Measurements from ENCODE around the gene PARD6B. TPM values are rescaled to one million over a fixed set of nuclear protein-coding genes. Genes with fewer than 3 reads are reported as not detected.

Gene PARD6B
- total RNA-seq, 1 experiment from 2014 or later, result 29.6 TPM

DNA sequence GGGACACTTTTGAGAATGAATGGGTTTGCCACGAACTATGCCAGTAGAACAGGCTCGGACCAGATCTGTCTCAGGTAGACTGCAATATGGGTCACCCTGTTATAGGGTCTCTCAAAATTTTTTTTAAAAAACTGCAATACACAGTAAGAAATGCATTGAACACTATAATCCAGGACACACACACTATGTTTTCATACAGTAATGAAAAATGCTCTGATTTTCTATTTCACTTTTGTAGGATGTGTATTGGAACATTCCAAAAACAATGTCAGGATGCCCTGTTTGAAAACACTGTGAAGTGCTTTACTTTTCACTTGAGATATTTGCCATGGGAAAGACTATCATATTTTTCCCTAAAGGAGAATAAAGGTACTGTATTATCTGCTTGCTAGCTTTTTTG, 25.1 kb downstream of the PARD6B start:
- ChIA-PET CTCF (interaction anchor here (0.6 to 1.7 kb wide), 2 partner anchors 38 to 131 kb away, joined by 3 to 5 read pairs; partner anchors contain the start of gene BCAS4), POLR2A (no interaction called here)
- no peaks in the 10 kb centered on the region for H3K27me3 Mint-ChIP-seq (ENCODE audit: low read depth)
- TF ChIP-seq CREB1 (CRISPR knock-in tag; IDR thresholded peaks at IDR 0.05) (no peak), NFATC4 (CRISPR knock-in tag; IDR thresholded peaks at IDR 0.05) (no peak), ZNF232 (CRISPR knock-in tag; IDR thresholded peaks at IDR 0.05) (no peak), AR (CRISPR knock-in tag; IDR thresholded peaks at IDR 0.05) (no peak), KAT7 (CRISPR knock-in tag; IDR thresholded peaks at IDR 0.05; ENCODE audit: borderline replicate concordance) (no peak), SP1 (CRISPR knock-in tag; conservative IDR thresholded peaks at IDR 0.05) (no peak)
- 0 out of 2 replicates have a peak, but pooled peaks cover 2% of the 10 kb centered on the region for H3K36me3 Mint-ChIP-seq
- peaks cover 4% of the 10 kb centered on the region for H3K4me1 Mint-ChIP-seq
- H3K27ac Mint-ChIP-seq, result no peak overlapping the region
- ATAC-seq (no peak), DNase-seq (ENCODE audit: low spot score) (no peak)
- H3K4me3 Mint-ChIP-seq, result no peak overlapping the region
- H3K9me3 Mint-ChIP-seq, result no peaks in the 10 kb centered on the region

- CTCF ChIA-PET, result interaction anchor here (1.1 kb wide), 1 partner anchor 9 kb away, joined by 5 read pairs; no protein-coding TSS in a partner anchor
Observed at GRCh38 chr20:50758469-50758868, 27.1 kb downstream of the PARD6B start.

More at GRCh38 chr20:50758469-50758868, 27.1 kb downstream of the PARD6B start:
- POLR2A ChIA-PET, result no interaction called here
- ATAC-seq, result no peak
- H3K4me3 Mint-ChIP-seq, result no peak overlapping the region
- no peak for DNase-seq (ENCODE audit: low spot score)
- no peaks in the 10 kb centered on the region for H3K36me3 Mint-ChIP-seq
- peaks cover 9% of the 10 kb centered on the region for H3K4me1 Mint-ChIP-seq
- H3K9me3 Mint-ChIP-seq, result no peaks in the 10 kb centered on the region
- H3K27me3 Mint-ChIP-seq (ENCODE audit: low read depth), result no peaks in the 10 kb centered on the region
- H3K27ac Mint-ChIP-seq, result no peak overlapping the region
- TF ChIP-seq USF1 (CRISPR knock-in tag; IDR thresholded peaks at IDR 0.05) (no peak), ZNF232 (CRISPR knock-in tag; IDR thresholded peaks at IDR 0.05) (no peak), ESRRA (CRISPR knock-in tag; IDR thresholded peaks at IDR 0.05; ENCODE audit: borderline replicate concordance) (no peak), FOXK1 (CRISPR knock-in tag; IDR thresholded peaks at IDR 0.05) (no peak), CREB1 (CRISPR knock-in tag; IDR thresholded peaks at IDR 0.05) (no peak), IRF2 (CRISPR knock-in tag; IDR thresholded peaks at IDR 0.05; ENCODE audit: borderline replicate concordance, low read depth) (no peak), GABPB1 (CRISPR knock-in tag; IDR thresholded peaks at IDR 0.05) (no peak), PREB (CRISPR knock-in tag; IDR thresholded peaks at IDR 0.05; ENCODE audit: borderline replicate concordance) (no peak), ZNF416 (CRISPR knock-in tag; IDR thresholded peaks at IDR 0.05) (no peak), TEAD1 (CRISPR knock-in tag; IDR thresholded peaks at IDR 0.05) (no peak), ZNF121 (CRISPR knock-in tag; IDR thresholded peaks at IDR 0.05) (no peak), ELF4 (CRISPR knock-in tag; IDR thresholded peaks at IDR 0.05; ENCODE audit: low read depth) (no peak), GRHL2 (CRISPR knock-in tag; IDR thresholded peaks at IDR 0.05; ENCODE audit: insufficient replicate concordance, severe bottlenecking) (no peak)
- TF ChIP-seq, protein P1, sequence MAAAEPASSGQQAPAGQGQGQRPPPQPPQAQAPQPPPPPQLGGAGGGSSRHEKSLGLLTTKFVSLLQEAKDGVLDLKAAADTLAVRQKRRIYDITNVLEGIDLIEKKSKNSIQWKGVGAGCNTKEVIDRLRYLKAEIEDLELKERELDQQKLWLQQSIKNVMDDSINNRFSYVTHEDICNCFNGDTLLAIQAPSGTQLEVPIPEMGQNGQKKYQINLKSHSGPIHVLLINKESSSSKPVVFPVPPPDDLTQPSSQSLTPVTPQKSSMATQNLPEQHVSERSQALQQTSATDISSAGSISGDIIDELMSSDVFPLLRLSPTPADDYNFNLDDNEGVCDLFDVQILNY (CRISPR knock-in tag; IDR thresholded peaks at IDR 0.05), result no peak
- TF ChIP-seq, protein P2, sequence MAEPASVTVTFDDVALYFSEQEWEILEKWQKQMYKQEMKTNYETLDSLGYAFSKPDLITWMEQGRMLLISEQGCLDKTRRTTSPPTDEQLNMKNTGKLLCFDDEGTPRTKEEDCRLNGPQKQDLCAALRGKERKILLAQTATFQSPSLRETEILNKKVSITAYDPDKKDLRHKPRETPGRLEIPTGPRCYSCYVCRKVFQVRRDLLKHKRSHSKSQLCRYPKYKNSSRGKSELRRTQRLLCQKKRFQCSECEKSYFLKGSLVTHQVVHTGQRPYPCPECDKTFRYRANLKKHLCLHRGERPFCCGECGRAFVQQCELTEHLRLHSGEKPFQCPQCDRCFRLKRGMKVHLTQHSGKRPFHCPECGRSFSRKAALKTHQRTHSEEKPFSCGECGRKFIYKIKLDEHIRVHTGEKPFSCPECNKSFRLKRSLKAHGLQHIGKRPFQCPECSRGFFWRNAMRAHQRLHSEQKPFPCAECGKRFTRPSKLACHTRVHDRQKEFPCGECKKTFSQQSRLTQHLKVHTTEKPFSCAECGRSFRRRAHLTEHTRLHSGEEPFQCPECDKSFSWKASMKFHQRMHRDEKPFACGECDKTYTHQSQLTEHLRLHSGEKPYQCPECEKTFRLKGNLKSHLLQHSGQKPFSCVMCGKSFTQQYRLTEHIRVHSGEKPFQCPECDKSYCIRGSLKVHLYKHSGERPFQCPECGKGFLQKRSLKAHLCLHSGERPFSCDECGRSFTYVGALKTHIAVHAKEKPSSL (CRISPR knock-in tag; conservative IDR thresholded peaks at IDR 0.05), result no peak
